AG10803 (cell line): Measurements from ENCODE around the gene LIMS2.

Source experiments
- DNase-seq: peaks from one replicate; pipeline ENCODE4 v3.0.0; 2010; ENCODE audit warnings: low read depth
- H3K4me3 ChIP-seq: 2 replicates; pipeline ENCODE4 v1.5.1; 2011; ENCODE audit warnings: mild to moderate bottlenecking, low read length, control low read depth
- CTCF ChIP-seq: conservative IDR thresholded peaks from 2 replicates; pipeline ENCODE4 v1.5.1; 2011; ENCODE audit warnings: mild to moderate bottlenecking, low read length, control low read depth, inconsistent platforms

The LIMS2 gene

GRCh38 chr2:127705391-127706065 is 30.2 kb upstream of the LIMS2 start:
- TF ChIP-seq CTCF = no peak
- no peak overlapping the region for H3K4me3 ChIP-seq

DNA sequence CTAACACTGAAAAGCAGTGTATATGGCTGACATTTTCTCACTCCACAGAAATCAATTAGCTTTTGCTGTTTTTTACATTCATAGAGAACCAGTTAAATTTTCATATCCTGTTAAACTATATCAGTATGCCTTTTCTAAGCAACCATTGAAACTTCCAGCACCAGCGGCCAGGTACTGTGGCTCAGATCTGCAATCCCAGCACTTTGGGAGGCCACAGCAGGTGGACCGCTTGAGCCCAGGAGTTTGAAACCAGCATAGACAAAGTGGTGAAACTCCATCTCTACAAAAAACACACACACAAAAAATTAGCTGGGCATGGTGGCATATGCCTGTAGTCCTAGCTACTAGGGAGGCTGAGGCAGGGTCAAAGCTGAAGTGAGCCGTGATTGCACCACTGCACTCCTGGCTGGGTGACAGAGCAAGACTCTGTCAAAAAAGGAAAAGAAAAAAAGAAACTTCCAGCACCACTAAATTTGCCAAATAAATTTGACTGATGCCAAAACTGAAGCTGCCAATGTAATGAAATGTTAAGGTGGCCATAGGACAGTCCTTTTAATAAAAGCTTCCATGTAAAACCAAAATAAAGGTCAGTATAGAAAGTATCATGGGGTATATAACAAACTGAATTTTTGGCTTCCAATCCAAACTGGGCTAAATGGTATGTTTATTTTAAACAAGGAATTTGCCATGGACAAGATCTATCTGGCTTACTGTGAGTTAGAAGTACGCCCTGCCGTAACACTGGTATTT is 29.5 kb upstream of the LIMS2 start:
- DNase-seq = peak; percentile 15
- no peak overlapping the region for H3K4me3 ChIP-seq
- TF ChIP-seq CTCF = no peak

More at GRCh38 chr2:127705391-127706065, 30.2 kb upstream of the LIMS2 start:
- DNase-seq = peak; percentile 74

GRCh38 chr2:127703282-127703681 is 28.0 kb upstream of the LIMS2 start:
- TF ChIP-seq CTCF = no peak
- no peak overlapping the region for H3K4me3 ChIP-seq
- DNase-seq = no peak

DNA sequence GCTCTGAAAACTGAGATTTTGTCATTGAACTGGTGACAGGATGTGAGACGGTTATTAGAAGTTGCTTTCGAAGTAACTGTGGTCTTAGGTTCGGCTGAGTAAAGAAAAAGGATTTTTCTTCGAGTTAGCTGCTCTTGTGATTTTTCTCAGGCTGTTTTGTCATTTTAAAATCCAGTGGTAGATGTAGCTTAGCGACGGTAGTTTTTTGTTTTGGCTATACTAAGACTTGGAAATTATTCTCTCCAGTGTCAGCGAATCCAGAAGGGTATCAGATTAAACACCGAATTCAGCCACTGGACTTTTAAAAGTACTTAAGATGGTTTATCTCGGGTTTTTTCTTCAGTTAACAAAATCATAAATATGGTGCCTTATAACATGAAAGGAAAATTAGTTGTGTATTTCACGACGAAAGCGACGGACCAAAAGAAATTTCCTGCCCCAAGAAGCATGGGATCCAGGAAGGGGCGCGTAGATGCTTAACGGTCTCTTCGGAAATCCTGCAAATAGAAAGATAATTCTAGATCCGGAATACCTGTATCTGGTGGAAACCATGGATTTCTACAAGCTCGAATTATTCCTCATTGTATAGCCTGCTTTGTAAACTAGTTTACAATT is 27.2 kb upstream of the LIMS2 start:
- TF ChIP-seq CTCF = no peak
- no peak for DNase-seq
- H3K4me3 ChIP-seq = peak overlapping the region; percentile 86

DNA sequence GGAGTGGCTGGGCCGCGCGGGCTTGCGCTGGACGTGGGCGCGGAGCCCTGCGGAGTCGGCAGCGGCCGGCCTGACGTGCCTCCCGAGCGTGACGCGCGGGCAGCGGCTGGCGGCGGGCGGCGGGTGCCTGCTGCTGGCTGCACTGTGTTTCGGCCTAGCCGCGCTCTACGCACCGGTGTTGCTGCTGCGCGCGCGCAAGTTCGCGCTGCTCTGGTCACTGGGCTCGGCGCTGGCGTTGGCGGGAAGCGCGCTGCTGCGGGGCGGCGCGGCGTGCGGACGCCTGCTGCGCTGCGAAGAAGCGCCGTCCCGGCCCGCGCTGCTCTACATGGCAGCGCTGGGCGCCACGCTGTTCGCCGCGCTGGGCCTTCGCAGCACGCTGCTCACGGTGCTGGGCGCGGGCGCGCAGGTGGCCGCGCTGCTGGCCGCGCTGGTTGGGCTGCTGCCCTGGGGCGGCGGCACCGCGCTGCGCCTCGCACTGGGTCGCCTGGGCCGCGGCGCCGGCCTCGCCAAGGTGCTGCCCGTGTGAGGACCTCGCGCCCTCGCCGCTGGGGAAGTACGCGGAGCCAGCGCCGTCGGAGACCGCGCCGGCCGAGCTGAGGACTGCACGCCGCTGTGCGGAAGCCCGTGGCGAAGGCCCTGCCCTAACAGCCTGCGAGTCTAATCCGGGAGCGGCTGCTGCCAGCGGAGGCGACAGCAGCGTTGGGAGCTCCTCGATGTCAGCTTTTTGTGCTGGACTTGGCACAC is 26.5 kb upstream of the LIMS2 start:
- peak; percentile 13; the same call in 1 of the 2 replicates for TF ChIP-seq CTCF
- DNase-seq = peak; percentile 72
- H3K4me3 ChIP-seq = peak overlapping the region; percentile 86

GRCh38 chr2:127701193-127701650 is 25.9 kb upstream of the LIMS2 start, which contains the start of gene SFT2D3:
TSS of gene SFT2D3 (plus strand) at chr2:127701497. CDS start at chr2:127701529, 32 bp downstream.
- TF ChIP-seq CTCF = no peak; the same call in 1 of the 2 replicates
- peak; percentile 90 for DNase-seq
- H3K4me3 ChIP-seq = peak within 1 kb of the TSS; percentile 86
